Gastroesophageal sphincter (tissue), 4 donors: ENCODE data around the gene OR6B3. TPM values are rescaled to one million over a fixed set of nuclear protein-coding genes. Genes with fewer than 3 reads are reported as not detected.
"Not testable (repeated sequence)": the region's sequence is repeated elsewhere in the genome, so short reads cannot be mapped to it uniquely, and the experiment has no call there.

ENCODE experiments used
- ATAC-seq: fragments of 150-250 bp; one replicate; pipeline ENCODE4 v1.9.1; 2016; ENCODE audit warnings: mild to moderate bottlenecking, moderate library complexity
- H3K27ac ChIP-seq, 4 donors: fragments of 200-600 bp; sonication (generic) in 3 of 4; 1 replicate in 3 of 4; 2 replicates in 1 of 4; pipeline ENCODE4 v1.5.1; 2016 to 2019
- H3K27me3 ChIP-seq: fragments of 200-600 bp; sonication (generic); one replicate; pipeline ENCODE4 v1.5.1; 2019
- H3K36me3 ChIP-seq, 2 donors: fragments of 200-600 bp; sonication (generic); one replicate each; pipeline ENCODE4 v1.5.1; 2019; ENCODE audit warnings: control low read depth in 1 of 2
- H3K4me1 ChIP-seq, 3 donors: fragments of 200-600 bp; sonication (generic); 1 replicate in 2 of 3; 2 replicates in 1 of 3; pipeline ENCODE4 v1.5.1; 2016 to 2019; ENCODE audit warnings: control low read depth in 2 of 3
- H3K4me3 ChIP-seq, 2 donors: fragments of 200-600 bp; sonication (generic); one replicate each; pipeline ENCODE4 v1.5.1; 2019; ENCODE audit warnings: mild to moderate bottlenecking in 1 of 2, moderate library complexity in 1 of 2
- H3K9me3 ChIP-seq, 3 donors: fragments of 200-600 bp; sonication (generic); one replicate each; pipeline ENCODE4 v1.5.1; 2017 to 2019; ENCODE audit warnings: control low read depth in 2 of 3
- CTCF ChIP-seq, 4 experiments: fragments of 200-600 bp in 2 of 4; fragments of 450-650 bp in 2 of 4; sonication (generic) in 1 of 4; IDR thresholded peaks; one replicate each; pipeline ENCODE4 v1.5.1; 2017 to 2019; ENCODE audit warnings: antibody characterized with exemption in 4 of 4, mild to moderate bottlenecking in 2 of 4, moderate library complexity in 2 of 4
- EP300 ChIP-seq: sonication (generic); formaldehyde crosslinking; IDR thresholded peaks from one replicate; pipeline ENCODE4 v1.6.1; 2017; ENCODE audit warnings: antibody characterized with exemption, mild to moderate bottlenecking
- POLR2A ChIP-seq, 2 donors: fragments of 450-650 bp; IDR thresholded peaks; one replicate each; pipeline ENCODE4 v1.6.1; 2017; ENCODE audit warnings: antibody characterized with exemption in 2 of 2, mild to moderate bottlenecking in 2 of 2, moderate library complexity in 1 of 2
- POLR2AphosphoS5 ChIP-seq: sonication (generic); formaldehyde crosslinking; IDR thresholded peaks from one replicate; pipeline ENCODE4 v1.6.1; 2017; ENCODE audit warnings: antibody characterized with exemption
- WGBS, 2 donors: methylation state at CpG; one replicate each; pipeline ENCODE4 v1.1.5; 2018; ENCODE audit warnings: low coverage in 1 of 2; 5-methylcytosine and 5-hydroxymethylcytosine counted together
- total RNA-seq, 4 donors: library from RNA; depleted of rRNA; stranded (reverse); fragments of >200 nt; gene quantifications; one replicate each; pipeline ENCODE4 v1.1.0, GENCODE V29; 2016

The OR6B3 gene
- total RNA-seq, 4 donors from 2014 or later, result not detected

GRCh38 chr2:240048237-240048636, 5.1 kb downstream of the OR6B3 start:
- TF ChIP-seq POLR2A (IDR thresholded peaks at IDR 0.05) (no peak), CTCF (IDR thresholded peaks at IDR 0.05) (no peak), POLR2AphosphoS5 (no peak), EP300 (no peak)
- no peaks in the 10 kb centered on the region for H3K9me3 ChIP-seq
- no peak overlapping the region for H3K27ac ChIP-seq
- H3K4me3 ChIP-seq, result no peak overlapping the region
- no peaks in the 10 kb centered on the region for H3K36me3 ChIP-seq
- no peak for ATAC-seq
- 67 to 69% methylated on average over 3 to 4 of the region's 9 CpGs for WGBS, 2 donors
- H3K27me3 ChIP-seq, result peaks cover 74% of the 10 kb centered on the region
- no peaks in the 10 kb centered on the region for H3K4me1 ChIP-seq

GRCh38 chr2:240045098-240045497, 8.2 kb downstream of the OR6B3 start:
- Histone ChIP-seq H3K27ac (no peak overlapping the region), H3K4me1 (no peaks in the 10 kb centered on the region), H3K36me3 (no peaks in the 10 kb centered on the region), H3K27me3 (peaks cover 71% of the 10 kb centered on the region), H3K4me3 (no peak overlapping the region), H3K9me3 (no peaks in the 10 kb centered on the region)
- WGBS, 2 donors, result 71 to 84% methylated on average over 2 to 9 of the region's 13 CpGs
- TF ChIP-seq POLR2A (IDR thresholded peaks at IDR 0.05) (no peak), EP300 (no peak)
- no peak for ATAC-seq

GRCh38 chr2:240044096-240044495, 9.2 kb downstream of the OR6B3 start:
- H3K27ac ChIP-seq, H3K9me3 ChIP-seq, H3K4me1 ChIP-seq, ATAC-seq, H3K36me3 ChIP-seq, H3K4me3 ChIP-seq: not testable (repeated sequence)
- no CpG with 5 or more reads among the region's 2 CpGs for WGBS, 2 donors
- peaks cover 68% of the 10 kb centered on the region for H3K27me3 ChIP-seq

GRCh38 chr2:240043279-240043989, 9.9 kb downstream of the OR6B3 start:
- Histone ChIP-seq H3K9me3 (no peaks in the 10 kb centered on the region), H3K36me3 (no peaks in the 10 kb centered on the region), H3K4me1 (no peaks in the 10 kb centered on the region), H3K4me3 (no peak overlapping the region), H3K27me3 (peaks cover 68% of the 10 kb centered on the region), H3K27ac (no peak overlapping the region)
- 48 to 79% methylated on average over 5 to 6 of the region's 21 CpGs for WGBS, 2 donors
- no peak for ATAC-seq
- TF ChIP-seq CTCF (IDR thresholded peaks at IDR 0.05), result no peak
- TF ChIP-seq POLR2A (IDR thresholded peaks at IDR 0.05), result no peak
- no peak for TF ChIP-seq EP300
- no peak for TF ChIP-seq POLR2AphosphoS5

- no peak for ATAC-seq
- no peak for TF ChIP-seq POLR2A (IDR thresholded peaks at IDR 0.05)
- Histone ChIP-seq H3K4me3 (no peak overlapping the region), H3K9me3 (no peaks in the 10 kb centered on the region), H3K36me3 (no peaks in the 10 kb centered on the region), H3K27me3 (peaks cover 69% of the 10 kb centered on the region), H3K27ac (no peak overlapping the region), H3K4me1 (no peaks in the 10 kb centered on the region)
- WGBS, 2 donors, result 74 to 77% methylated on average over 7 to 11 of the region's 11 CpGs
Observed at GRCh38 chr2:240042740-240043139, 10.6 kb downstream of the OR6B3 start.

GRCh38 chr2:240041363-240041762, 12.0 kb downstream of the OR6B3 start:
- H3K27me3 ChIP-seq, result peaks cover 58% of the 10 kb centered on the region
- H3K9me3 ChIP-seq, result no peaks in the 10 kb centered on the region
- H3K36me3 ChIP-seq, result no peaks in the 10 kb centered on the region
- no peak for ATAC-seq
- H3K27ac ChIP-seq, result no peak overlapping the region
- WGBS, 2 donors, result 58% methylated on average over 3 of the region's 6 CpGs; no CpG with 5 or more reads in 1 of the 2 donors
- no peaks in the 10 kb centered on the region for H3K4me1 ChIP-seq
- H3K4me3 ChIP-seq, result no peak overlapping the region
- TF ChIP-seq POLR2A (IDR thresholded peaks at IDR 0.05), result no peak
- no peak for TF ChIP-seq CTCF (IDR thresholded peaks at IDR 0.05)
- TF ChIP-seq POLR2AphosphoS5, result no peak
- TF ChIP-seq EP300, result no peak
